D721Med (cell line): Measurements from ENCODE around the gene MVB12B.

Source experiments
- DNase-seq: peaks from one replicate; pipeline ENCODE4 v3.0.0; 2011; ENCODE audit warnings: low spot score; ENCODE audit not compliant: insufficient read length
- FAIRE-seq: peaks from 2 replicates; lab custom pipeline; 2011; peaks lifted over from hg19 to GRCh38; lab: Jason Lieb, UNC
- TF ChIP-seq, protein P1 (sequence below): IDR thresholded peaks from 2 replicates; pipeline ENCODE4 v1.5.1; 2012; ENCODE audit warnings: mild to moderate bottlenecking, control low read depth; ENCODE audit not compliant: insufficient read depth; ENCODE audit errors: missing control alignments

Gene MVB12B

DNA sequence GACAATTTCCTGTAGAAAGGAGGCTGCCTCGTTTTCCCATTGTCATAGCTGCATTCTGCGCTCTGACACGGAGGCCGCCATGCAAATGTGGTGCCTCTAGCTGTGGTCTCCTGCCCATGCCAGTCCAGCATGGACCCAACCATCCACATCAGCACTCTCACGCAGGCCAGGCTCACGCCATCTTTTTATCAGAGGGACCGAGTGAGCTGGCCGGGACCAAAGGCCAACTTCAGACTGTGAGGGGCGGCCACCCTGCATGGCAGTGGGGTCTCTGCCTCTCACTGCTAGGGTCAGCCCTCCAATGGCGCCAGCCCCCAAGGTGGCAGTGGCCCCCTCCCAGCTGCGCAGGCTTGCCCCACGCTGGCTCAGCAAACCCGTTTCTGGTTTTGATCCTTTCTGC, 155.2 kb downstream of the MVB12B start:
- FAIRE-seq (no peak), DNase-seq (no peak)
- TF ChIP-seq, protein P1, sequence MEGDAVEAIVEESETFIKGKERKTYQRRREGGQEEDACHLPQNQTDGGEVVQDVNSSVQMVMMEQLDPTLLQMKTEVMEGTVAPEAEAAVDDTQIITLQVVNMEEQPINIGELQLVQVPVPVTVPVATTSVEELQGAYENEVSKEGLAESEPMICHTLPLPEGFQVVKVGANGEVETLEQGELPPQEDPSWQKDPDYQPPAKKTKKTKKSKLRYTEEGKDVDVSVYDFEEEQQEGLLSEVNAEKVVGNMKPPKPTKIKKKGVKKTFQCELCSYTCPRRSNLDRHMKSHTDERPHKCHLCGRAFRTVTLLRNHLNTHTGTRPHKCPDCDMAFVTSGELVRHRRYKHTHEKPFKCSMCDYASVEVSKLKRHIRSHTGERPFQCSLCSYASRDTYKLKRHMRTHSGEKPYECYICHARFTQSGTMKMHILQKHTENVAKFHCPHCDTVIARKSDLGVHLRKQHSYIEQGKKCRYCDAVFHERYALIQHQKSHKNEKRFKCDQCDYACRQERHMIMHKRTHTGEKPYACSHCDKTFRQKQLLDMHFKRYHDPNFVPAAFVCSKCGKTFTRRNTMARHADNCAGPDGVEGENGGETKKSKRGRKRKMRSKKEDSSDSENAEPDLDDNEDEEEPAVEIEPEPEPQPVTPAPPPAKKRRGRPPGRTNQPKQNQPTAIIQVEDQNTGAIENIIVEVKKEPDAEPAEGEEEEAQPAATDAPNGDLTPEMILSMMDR, result no peak

DNA sequence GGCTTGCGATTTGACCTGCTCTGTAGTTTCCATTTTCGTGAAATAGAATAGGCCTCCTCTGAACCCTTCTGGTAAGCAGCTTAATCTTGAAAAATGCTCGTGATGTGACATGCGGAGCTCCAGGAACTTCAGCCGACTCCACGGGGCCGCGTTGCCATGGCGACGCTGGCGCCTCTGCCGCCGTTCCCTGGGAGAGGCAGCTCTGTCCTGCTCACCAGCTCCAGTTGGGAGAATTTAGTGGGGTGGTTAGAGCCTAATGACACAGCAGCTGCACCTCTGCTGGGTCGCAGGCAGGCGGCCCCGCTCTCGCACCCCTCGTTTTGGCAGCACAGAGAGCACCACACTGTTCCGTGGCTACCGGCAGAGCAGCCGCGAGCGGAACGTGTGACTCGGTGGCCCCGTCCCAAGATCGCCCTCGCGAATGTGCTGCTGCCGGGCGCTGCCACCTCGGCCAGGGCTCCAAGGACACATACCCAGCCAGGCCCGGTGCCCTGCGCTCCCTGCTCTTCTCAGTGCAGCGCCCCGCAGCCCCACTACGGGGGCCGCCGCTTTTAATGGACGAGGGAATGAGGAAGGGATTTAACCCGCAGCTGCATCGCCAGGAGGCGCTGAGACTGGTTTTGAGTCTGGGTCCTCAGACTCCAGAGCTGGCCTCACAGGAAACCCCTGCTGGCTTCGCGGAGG, 155.9 kb downstream of the MVB12B start:
- FAIRE-seq, result no peak
- DNase-seq, result no peak

DNA sequence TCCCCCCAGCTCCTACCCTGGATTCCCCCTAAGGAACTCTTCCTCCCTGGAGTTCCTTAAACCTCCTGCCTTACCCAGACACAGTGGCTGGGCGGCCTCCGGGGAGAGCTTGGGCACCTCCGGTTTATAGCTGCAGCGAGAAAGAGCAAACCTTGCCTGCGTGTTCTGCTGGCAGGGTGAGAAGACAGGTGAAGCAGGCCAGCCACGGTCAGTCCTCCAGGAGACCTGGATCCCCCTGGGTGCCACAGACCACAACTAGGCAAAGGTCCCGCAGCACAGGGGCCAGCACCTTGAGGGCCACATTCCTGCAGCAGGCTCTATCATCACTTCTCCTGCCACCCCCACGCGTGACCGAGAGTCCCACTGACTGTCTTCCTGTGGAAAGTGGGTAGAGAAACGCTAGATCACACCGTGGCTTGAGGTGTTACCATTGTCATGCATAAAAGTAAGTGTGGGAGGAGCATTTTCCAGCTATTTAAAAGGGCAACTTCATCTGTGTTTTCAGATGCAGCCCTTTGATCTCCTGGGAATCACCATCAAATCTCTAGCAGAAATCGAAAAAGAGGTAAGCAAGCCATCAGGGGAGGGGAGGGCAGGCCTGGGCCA, 156.9 kb downstream of the MVB12B start:
- TF ChIP-seq, protein P1, result no peak
- FAIRE-seq, result no peak
- no peak for DNase-seq

More for the DNA sequence above, 155.9 kb downstream of the MVB12B start:
- TF ChIP-seq, protein P1, result no peak

DNA sequence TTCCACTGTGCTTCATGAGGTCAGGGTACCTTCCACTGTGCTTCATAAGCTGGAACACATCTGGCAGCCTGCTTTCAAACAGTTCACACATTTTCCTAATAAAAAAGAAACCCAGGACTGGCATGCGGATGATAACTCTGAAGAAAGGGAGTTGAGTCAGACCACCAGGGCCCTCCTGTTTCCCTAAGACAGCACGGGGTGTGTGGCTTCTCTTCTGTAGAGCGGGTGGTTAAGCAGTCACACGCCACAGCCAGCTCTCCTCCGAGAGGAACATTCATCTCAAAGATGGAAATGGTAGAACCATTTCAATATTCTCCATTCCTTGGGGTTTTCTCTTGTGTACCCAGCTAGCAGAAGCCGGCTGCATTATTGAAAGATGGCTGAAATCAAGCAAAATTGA, 159.0 kb downstream of the MVB12B start:
- FAIRE-seq (no peak), DNase-seq (no peak)
- TF ChIP-seq, protein P1, result no peak

DNA sequence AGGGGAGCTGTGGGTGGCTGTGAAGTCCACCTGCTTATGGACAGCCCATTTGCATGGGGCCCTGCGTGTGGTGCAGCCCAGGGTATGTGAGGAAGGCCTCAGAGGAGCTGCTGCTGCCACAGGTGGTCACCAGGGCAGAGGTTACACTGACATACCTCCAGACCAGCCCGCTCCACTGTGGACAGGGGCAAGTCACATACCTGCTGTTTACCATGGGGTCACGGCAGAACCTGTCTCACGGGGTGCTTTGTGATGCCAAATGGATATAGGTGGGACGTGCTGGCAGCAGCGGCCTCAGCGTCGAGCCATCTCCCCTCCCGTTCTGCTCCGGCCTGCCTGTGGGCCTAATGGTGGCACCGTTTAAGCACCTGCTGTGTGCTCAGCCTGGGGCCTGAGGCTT, 159.6 kb downstream of the MVB12B start:
- TF ChIP-seq, protein P1, result no peak
- FAIRE-seq, result no peak
- no peak for DNase-seq

DNA sequence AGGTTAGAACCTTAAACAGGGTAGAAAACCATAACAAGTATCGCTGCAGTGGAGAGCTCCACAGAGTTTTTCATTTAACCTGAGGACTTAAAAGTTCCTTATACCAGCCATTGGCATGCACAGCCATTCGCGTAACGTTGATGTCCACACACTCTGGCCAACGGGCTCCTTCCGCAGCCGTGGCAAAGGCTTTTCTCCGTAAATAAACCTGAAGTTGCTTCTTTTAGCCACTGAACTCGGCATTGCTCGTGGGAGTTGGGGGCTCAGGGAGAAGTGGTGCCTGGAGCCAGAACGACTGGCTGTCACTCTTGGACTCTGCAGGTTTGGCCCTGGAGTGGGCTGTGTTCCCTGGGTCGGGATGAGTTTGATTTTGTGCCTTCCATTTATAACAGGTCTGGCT, 161.2 kb downstream of the MVB12B start:
- TF ChIP-seq, protein P1, result no peak
- FAIRE-seq (no peak), DNase-seq (no peak)

DNA sequence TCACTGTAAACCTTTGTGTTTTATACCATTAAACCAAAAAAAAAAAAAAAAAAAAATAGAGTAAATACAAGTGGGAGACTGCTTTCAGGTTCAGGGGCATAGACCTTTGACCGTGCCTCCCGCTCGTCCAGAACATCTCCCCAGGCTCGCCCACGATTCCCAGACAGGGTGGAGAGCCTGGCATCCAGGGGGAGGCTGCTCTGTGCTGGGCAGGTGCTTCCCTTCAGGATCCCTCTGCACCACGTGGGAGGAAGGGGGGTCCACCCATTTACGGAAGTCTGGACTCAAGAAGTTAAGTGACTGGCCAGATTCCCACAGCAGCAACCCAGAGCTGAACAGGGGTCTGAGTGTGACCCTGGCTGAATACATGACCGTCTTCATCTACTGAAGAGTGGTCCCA, 161.7 kb downstream of the MVB12B start:
- TF ChIP-seq, protein P1, result no peak
- DNase-seq (no peak), FAIRE-seq (no peak)
